GM12878 (cell line): ENCODE data around the gene FER1L5. TPM values are rescaled to one million over a fixed set of nuclear protein-coding genes. Genes with fewer than 3 reads are reported as not detected.

Source experiments
- ATAC-seq: fragments of 200-7000 bp; cut with Tn5 transposase; 3 replicates; pipeline ENCODE4 v1.9.1; 2020; ENCODE audit warnings: mild to moderate bottlenecking, moderate library complexity
- BruUV-seq: library from RNA; stranded (reverse); fragments of 400-500 nt; replicated peaks from 2 replicates; lab custom pipeline; 2021; lab: Mats Ljungman, UMichigan
- CTCF ChIA-PET: fragments of 300-600 bp; sonication (Branson Sonifier 250); formaldehyde crosslinking; extraction: SDS; loops from one replicate; lab custom pipeline; 2021; ENCODE audit warnings: inconsistent platforms; lab: Yijun Ruan, JAX
- POLR2A ChIA-PET: fragments of 350-600 bp; formaldehyde crosslinking; extraction: SDS; loops from one replicate; lab custom pipeline; 2021; ENCODE audit warnings: inconsistent platforms; lab: Charles Lee
- RAD21 ChIA-PET: fragments of 300-600 bp; sonication (Branson Sonifier 250); formaldehyde crosslinking; loops from one replicate; lab custom pipeline; 2023; ENCODE audit warnings: antibody characterized with exemption; ENCODE audit not compliant: unreplicated experiment; lab: Charles Lee
- SMC1A ChIA-PET: fragments of 300-600 bp; sonication (Branson Sonifier 250); formaldehyde crosslinking; loops from one replicate; lab custom pipeline; 2023; ENCODE audit not compliant: unreplicated experiment, uncharacterized antibody; lab: Charles Lee
- DNase-seq: peaks from one replicate; pipeline ENCODE4 v3.0.0-alpha.2; 2011; ENCODE audit warnings: low read depth, low spot score
- FAIRE-seq: peaks from 3 replicates; lab custom pipeline; 2011; peaks lifted over from hg19 to GRCh38; lab: Jason Lieb, UNC
- H2AFZ ChIP-seq: 2 replicates; pipeline ENCODE4 v1.6.0; 2011; ENCODE audit warnings: low read depth, low read length, control low read depth; ENCODE audit not compliant: control insufficient read depth
- H3K27ac ChIP-seq: 2 replicates; pipeline ENCODE4 v1.5.1; 2011; ENCODE audit warnings: control low read depth; ENCODE audit not compliant: control insufficient read depth, insufficient read depth
- H3K27me3 ChIP-seq, 2 experiments: replicated peaks in 1 of 2; 2 replicates each; pipeline versions ENCODE4 v1.6.0 to v1.6.1; 2011; ENCODE audit warnings: low read length in 1 of 2; ENCODE audit not compliant: control insufficient read depth in 2 of 2, insufficient read depth in 2 of 2
- H3K36me3 ChIP-seq, 2 experiments: 2 replicates each; pipeline ENCODE4 v1.5.1; 2011; ENCODE audit warnings: low read length in 1 of 2; ENCODE audit not compliant: control insufficient read depth in 2 of 2, insufficient read depth in 2 of 2
- H3K4me1 ChIP-seq: 2 replicates; pipeline ENCODE4 v1.6.1; 2011; ENCODE audit warnings: mild to moderate bottlenecking, low read length, moderate library complexity, mixed read lengths; ENCODE audit not compliant: control insufficient read depth, insufficient read depth
- H3K4me2 ChIP-seq: 2 replicates; pipeline ENCODE4 v1.6.0; 2011; ENCODE audit warnings: control low read depth; ENCODE audit not compliant: control insufficient read depth, insufficient read depth
- H3K4me3 ChIP-seq: fragments of 200-600 bp; sonication (generic); 2 replicates; pipeline ENCODE4 v1.5.1; 2016
- H3K79me2 ChIP-seq: 2 replicates; pipeline ENCODE4 v1.6.0; 2011; ENCODE audit warnings: low read length; ENCODE audit not compliant: control insufficient read depth, insufficient read depth
- H3K9ac ChIP-seq: 2 replicates; pipeline ENCODE4 v1.8.0; 2011; ENCODE audit warnings: low read length, control low read depth, mixed read lengths; ENCODE audit not compliant: control insufficient read depth, insufficient read depth
- H3K9me3 ChIP-seq: replicated peaks from 3 replicates; pipeline ENCODE4 v1.5.1; 2011; ENCODE audit warnings: mild to moderate bottlenecking, low read length; ENCODE audit not compliant: control insufficient read depth, insufficient read depth
- H4K20me1 ChIP-seq: 2 replicates; pipeline ENCODE4 v1.6.0; 2011; ENCODE audit not compliant: control insufficient read depth, insufficient read depth
- MTA2 ChIP-seq: fragments of 450-650 bp; IDR thresholded peaks from 2 replicates; pipeline ENCODE4 v1.6.1; 2016; ENCODE audit warnings: low read depth, mild to moderate bottlenecking, moderate library complexity
- POLR2AphosphoS5 ChIP-seq: IDR thresholded peaks from 2 replicates; pipeline ENCODE4 v1.6.1; 2011; ENCODE audit warnings: mild to moderate bottlenecking, low read length, inconsistent platforms
- POU2F2 ChIP-seq: IDR thresholded peaks from 3 replicates; pipeline ENCODE4 v1.6.1; 2011; ENCODE audit warnings: low read depth, mild to moderate bottlenecking, low read length, borderline replicate concordance
- TCF3 ChIP-seq: IDR thresholded peaks from 2 replicates; pipeline ENCODE4 v1.6.1; 2012; ENCODE audit warnings: low read depth, mild to moderate bottlenecking, low read length, borderline replicate concordance; ENCODE audit not compliant: insufficient read depth
- YBX1 ChIP-seq: fragments of 450-650 bp; IDR thresholded peaks from 2 replicates; pipeline ENCODE4 v1.6.1; 2016; ENCODE audit warnings: antibody characterized with exemption
- ZNF274 ChIP-seq: IDR thresholded peaks from one replicate; pipeline ENCODE4 v1.8.0; 2011; ENCODE audit not compliant: insufficient read length, insufficient read depth
- ZNF622 ChIP-seq: fragments of 450-650 bp; IDR thresholded peaks from 2 replicates; pipeline ENCODE4 v1.6.1; 2017; ENCODE audit warnings: mild to moderate bottlenecking, inconsistent platforms
- WGBS: methylation state at CpG from one replicate; pipeline ENCODE4 v1.1.6; 2016; ENCODE audit warnings: low lambda C conversion rate; ENCODE audit not compliant: insufficient replicate concordance, insufficient coverage; ENCODE audit errors: missing lambda C conversion rate; 5-methylcytosine and 5-hydroxymethylcytosine counted together
- in situ Hi-C: fragments of 300-500 bp; cut with MboI; formaldehyde crosslinking; loops from 9 replicates; pipeline ENCODE4 v1.14.3; 2018; ENCODE audit warnings: mixed read lengths
- intact Hi-C: fragments of 100-400 bp; cut with micrococcal nuclease; formaldehyde crosslinking; loops from one replicate; pipeline ENCODE4 v1.14.2; 2022; ENCODE audit not compliant: unreplicated experiment
- polyA plus RNA-seq, 11 experiments: library from polyadenylated mRNA; depleted of rRNA in 4 of 11; unstranded in 6 of 11; stranded (reverse) in 5 of 11; fragments of >200 nt; fragmentation: Nextera tagmentation in 4 of 11; fragmentation: Illumina TruSeq in 1 of 11; extraction: Ambion mirVana in 4 of 11; extraction: Trizol in 1 of 11; gene quantifications; 1 replicate in 1 of 11; 2 replicates in 10 of 11; pipeline versions ENCODE4 v1.2.1 to v1.2.3, GENCODE V29; 2011 to 2016; ENCODE audit warnings: inconsistent platforms in 2 of 11, missing spikeins in 2 of 11, low read depth in 1 of 11
- total RNA-seq, 4 experiments: library from RNA; depleted of rRNA in 3 of 4; stranded (reverse); fragments of >200 nt in 3 of 4; fragmentation: Illumina TruSeq in 1 of 4; extraction: Trizol in 1 of 4; gene quantifications; 2 replicates each; pipeline versions ENCODE4 v1.2.1 to v1.2.3, GENCODE V29; 2013 to 2021
- TF ChIP-seq, protein P1 (sequence below): fragments of 450-650 bp; IDR thresholded peaks from 2 replicates; pipeline ENCODE4 v1.6.1; 2017; ENCODE audit warnings: mild to moderate bottlenecking, moderate library complexity

Gene FER1L5
- total and polyA plus RNA-seq, 10 of the 15 experiments (the other 5 are each of a cell fraction or from before 2014, with no cell fraction given) = not detected

DNA sequence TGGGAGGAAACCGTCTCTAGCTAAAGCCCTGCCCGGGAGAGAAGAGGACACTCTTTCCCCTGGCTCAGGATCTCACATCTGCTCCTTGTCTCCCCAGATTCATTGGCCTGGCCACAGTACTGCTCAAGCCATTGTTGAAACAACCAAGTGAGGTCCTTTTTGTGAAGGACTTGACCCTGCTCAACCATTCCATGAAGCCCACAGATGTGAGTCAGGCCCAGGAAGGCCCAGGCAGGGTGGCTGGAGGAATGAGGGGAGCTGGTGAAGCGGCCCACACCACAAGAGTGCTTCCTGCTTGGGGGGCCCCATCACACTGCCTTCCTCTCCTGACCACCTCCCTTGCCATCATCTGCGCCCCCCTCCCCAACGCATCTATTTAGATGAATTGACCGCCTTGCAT is 5.1 kb downstream of the FER1L5 start:
- Histone ChIP-seq H3K4me3 (no peak overlapping the region), H3K4me2 (no peak overlapping the region), H4K20me1 (no peaks in the 10 kb centered on the region), H2AFZ (no peak overlapping the region), H3K27me3 (no peaks in the 10 kb centered on the region), H3K36me3 (no peaks in the 10 kb centered on the region), H3K9me3 (no peaks in the 10 kb centered on the region), H3K9ac (no peak overlapping the region), H3K79me2 (no peaks in the 10 kb centered on the region), H3K27ac (no peak overlapping the region), H3K4me1 (no peaks in the 10 kb centered on the region)
- no TSS peak for BruUV-seq
- ATAC-seq = no peak
- DNase-seq = no peak
- FAIRE-seq = no peak
- in situ Hi-C loops = no loop called here
- WGBS = 47% methylated on average over 5 of the region's 6 CpGs
- intact Hi-C loops = no loop called here
- POLR2A ChIA-PET = interaction anchor here (0.6 to 1.1 kb wide), 2 partner anchors 9 to 121 kb away, joined by 3 to 4 read pairs; no protein-coding TSS in a partner anchor
- CTCF ChIA-PET = no interaction called here
- RAD21 ChIA-PET = no interaction called here
- SMC1A ChIA-PET = no interaction called here
- TF ChIP-seq ZNF622 = no peak
- TF ChIP-seq MTA2 = no peak
- no peak for TF ChIP-seq TCF3
- TF ChIP-seq POU2F2 = no peak
- TF ChIP-seq, all 136 proteins: peak for 0

DNA sequence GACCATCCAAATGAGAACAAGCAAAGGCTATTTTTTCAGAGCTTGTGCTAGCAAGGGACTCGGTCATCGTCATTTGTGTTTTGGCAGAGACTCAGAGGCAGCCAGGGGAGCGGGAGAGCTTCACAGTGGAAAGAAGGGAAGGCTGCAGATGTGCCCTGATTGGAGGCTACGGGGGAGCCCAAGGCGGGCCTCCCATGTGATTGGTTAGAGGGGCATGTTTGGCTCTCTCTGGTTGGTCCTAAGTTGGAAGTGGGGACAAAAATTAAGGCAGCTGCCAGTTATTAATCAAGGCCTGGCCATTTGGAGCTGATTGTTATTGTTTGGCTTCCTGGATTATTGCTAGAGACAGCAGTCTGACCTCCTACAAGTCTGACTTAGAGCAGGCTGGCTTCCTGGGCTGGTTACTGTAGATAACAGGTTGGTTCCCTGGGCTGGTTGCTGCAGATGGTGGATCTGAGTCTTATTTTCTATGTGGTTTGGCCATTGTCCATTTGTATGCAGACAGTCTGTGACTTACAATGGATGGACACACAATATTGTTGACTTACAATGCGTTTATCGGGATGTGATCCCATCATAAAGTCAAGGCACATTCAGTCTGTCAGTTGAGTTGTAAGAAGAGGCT is 5.9 kb downstream of the FER1L5 start:
- ChIA-PET POLR2A (interaction anchor here (1.1 kb wide), 1 partner anchor 10 kb away, joined by 4 read pairs; no protein-coding TSS in a partner anchor), SMC1A (no interaction called here)
- ATAC-seq = no peak

More for the DNA sequence above, 5.9 kb downstream of the FER1L5 start:
- H3K4me2 ChIP-seq = no peak overlapping the region
- intact Hi-C loops (no loop called here), in situ Hi-C loops (no loop called here)
- ChIA-PET RAD21 (no interaction called here), CTCF (no interaction called here)
- no peaks in the 10 kb centered on the region for H4K20me1 ChIP-seq
- no peak overlapping the region for H2AFZ ChIP-seq
- WGBS = 57% methylated on average over 7 of the region's 7 CpGs
- no peak for DNase-seq
- H3K9me3 ChIP-seq = no peaks in the 10 kb centered on the region
- H3K27me3 ChIP-seq = no peaks in the 10 kb centered on the region
- H3K4me3 ChIP-seq = no peak overlapping the region
- H3K4me1 ChIP-seq = no peaks in the 10 kb centered on the region
- FAIRE-seq = no peak
- BruUV-seq = no TSS peak
- TF ChIP-seq, protein P1, sequence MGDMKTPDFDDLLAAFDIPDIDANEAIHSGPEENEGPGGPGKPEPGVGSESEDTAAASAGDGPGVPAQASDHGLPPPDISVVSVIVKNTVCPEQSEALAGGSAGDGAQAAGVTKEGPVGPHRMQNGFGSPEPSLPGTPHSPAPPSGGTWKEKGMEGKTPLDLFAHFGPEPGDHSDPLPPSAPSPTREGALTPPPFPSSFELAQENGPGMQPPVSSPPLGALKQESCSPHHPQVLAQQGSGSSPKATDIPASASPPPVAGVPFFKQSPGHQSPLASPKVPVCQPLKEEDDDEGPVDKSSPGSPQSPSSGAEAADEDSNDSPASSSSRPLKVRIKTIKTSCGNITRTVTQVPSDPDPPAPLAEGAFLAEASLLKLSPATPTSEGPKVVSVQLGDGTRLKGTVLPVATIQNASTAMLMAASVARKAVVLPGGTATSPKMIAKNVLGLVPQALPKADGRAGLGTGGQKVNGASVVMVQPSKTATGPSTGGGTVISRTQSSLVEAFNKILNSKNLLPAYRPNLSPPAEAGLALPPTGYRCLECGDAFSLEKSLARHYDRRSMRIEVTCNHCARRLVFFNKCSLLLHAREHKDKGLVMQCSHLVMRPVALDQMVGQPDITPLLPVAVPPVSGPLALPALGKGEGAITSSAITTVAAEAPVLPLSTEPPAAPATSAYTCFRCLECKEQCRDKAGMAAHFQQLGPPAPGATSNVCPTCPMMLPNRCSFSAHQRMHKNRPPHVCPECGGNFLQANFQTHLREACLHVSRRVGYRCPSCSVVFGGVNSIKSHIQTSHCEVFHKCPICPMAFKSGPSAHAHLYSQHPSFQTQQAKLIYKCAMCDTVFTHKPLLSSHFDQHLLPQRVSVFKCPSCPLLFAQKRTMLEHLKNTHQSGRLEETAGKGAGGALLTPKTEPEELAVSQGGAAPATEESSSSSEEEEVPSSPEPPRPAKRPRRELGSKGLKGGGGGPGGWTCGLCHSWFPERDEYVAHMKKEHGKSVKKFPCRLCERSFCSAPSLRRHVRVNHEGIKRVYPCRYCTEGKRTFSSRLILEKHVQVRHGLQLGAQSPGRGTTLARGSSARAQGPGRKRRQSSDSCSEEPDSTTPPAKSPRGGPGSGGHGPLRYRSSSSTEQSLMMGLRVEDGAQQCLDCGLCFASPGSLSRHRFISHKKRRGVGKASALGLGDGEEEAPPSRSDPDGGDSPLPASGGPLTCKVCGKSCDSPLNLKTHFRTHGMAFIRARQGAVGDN = no peak
- TF ChIP-seq YBX1 = no peak
- no peak for TF ChIP-seq POLR2AphosphoS5
- no peak for TF ChIP-seq ZNF274
- H3K9ac ChIP-seq = no peak overlapping the region
- H3K27ac ChIP-seq = no peak overlapping the region
- no peaks in the 10 kb centered on the region for H3K79me2 ChIP-seq
- H3K36me3 ChIP-seq = no peaks in the 10 kb centered on the region
